Nephron (organoid): ENCODE results near the gene PIK3C3.
A peak's percentile ranks its signal among the peaks of the same experiment; 100 is the strongest.

Experiments used
- H3K27ac Mint-ChIP-seq, 3 experiments: 2 replicates each; pipeline ENCODE4 v1.8.0; 2020; ENCODE audit warnings: mixed read lengths in 3 of 3, mild to moderate bottlenecking in 2 of 3, moderate library complexity in 1 of 3
- H3K27me3 Mint-ChIP-seq: 2 replicates; pipeline ENCODE4 v1.8.0; 2021; ENCODE audit warnings: low read depth, mild to moderate bottlenecking, moderate library complexity, mixed read lengths
- H3K36me3 Mint-ChIP-seq: 2 replicates; pipeline ENCODE4 v1.8.0; 2020; ENCODE audit warnings: low read depth, mixed read lengths
- H3K4me1 Mint-ChIP-seq: 2 replicates; pipeline ENCODE4 v1.8.0; 2020; ENCODE audit warnings: mixed read lengths
- H3K4me3 Mint-ChIP-seq, 3 experiments: 2 replicates each; pipeline ENCODE4 v1.8.0; 2020; ENCODE audit warnings: mild to moderate bottlenecking in 3 of 3, mixed read lengths in 3 of 3, moderate library complexity in 2 of 3
- H3K9me3 Mint-ChIP-seq: 2 replicates; pipeline ENCODE4 v1.8.0; 2020; ENCODE audit warnings: mixed read lengths
- CTCF ChIP-seq, 3 experiments: fragments of 200-600 bp; sonication (generic); IDR thresholded peaks; one replicate each; pipeline ENCODE4 v1.5.0; 2021; ENCODE audit warnings: antibody characterized with exemption in 3 of 3; ENCODE audit not compliant: unreplicated experiment in 3 of 3

The PIK3C3 gene

GRCh38 chr18:42033137-42033810 is 78.2 kb downstream of the PIK3C3 start:
- Mint-ChIP-seq H3K9me3 (no peaks in the 10 kb centered on the region), H3K4me1 (no peaks in the 10 kb centered on the region), H3K27ac (peak overlapping the region in 1 of 3 experiments; percentile 30), H3K4me3 (no peak overlapping the region), H3K36me3 (peaks cover 65% of the 10 kb centered on the region), H3K27me3 (no peaks in the 10 kb centered on the region)
- no peak for TF ChIP-seq CTCF (IDR thresholded peaks at IDR 0.05; ENCODE audit: unreplicated experiment in 3 of 3)

DNA sequence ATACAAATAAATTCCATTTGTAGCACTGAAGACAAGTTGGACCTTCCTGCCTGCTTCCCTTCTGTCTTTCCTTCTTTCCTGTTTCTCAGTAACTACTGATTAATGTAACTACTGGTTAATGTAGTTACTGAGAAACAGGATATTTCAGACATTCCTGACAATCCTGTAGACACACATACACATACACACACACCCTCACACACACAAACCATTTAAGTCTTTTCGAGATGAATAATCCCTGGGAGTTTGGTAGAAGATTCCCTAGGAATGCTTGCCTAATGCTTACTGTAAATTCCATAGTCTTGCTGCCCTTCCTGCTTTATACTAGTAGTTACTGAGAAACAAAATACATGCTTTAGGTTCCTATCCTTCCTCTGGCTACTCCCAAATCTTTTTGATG is 83.9 kb downstream of the PIK3C3 start:
- Mint-ChIP-seq H3K36me3 (peaks cover 55% of the 10 kb centered on the region), H3K4me1 (peaks cover 11% of the 10 kb centered on the region), H3K27me3 (no peaks in the 10 kb centered on the region), H3K27ac (peak overlapping the region; percentile 89 to 95 (median 91)), H3K9me3 (no peaks in the 10 kb centered on the region), H3K4me3 (peak overlapping the region in 1 of 3 experiments; percentile 5)
- TF ChIP-seq CTCF (IDR thresholded peaks at IDR 0.05; ENCODE audit: unreplicated experiment in 3 of 3) = no peak

- Mint-ChIP-seq H3K4me3 (no peak overlapping the region), H3K36me3 (peaks cover 53% of the 10 kb centered on the region), H3K4me1 (peaks cover 11% of the 10 kb centered on the region), H3K27ac (peak overlapping the region; percentile 89 to 95 (median 91)), H3K9me3 (no peaks in the 10 kb centered on the region), H3K27me3 (no peaks in the 10 kb centered on the region)
- no peak for TF ChIP-seq CTCF (IDR thresholded peaks at IDR 0.05; ENCODE audit: unreplicated experiment in 3 of 3)
Observed at GRCh38 chr18:42039396-42039795, 84.4 kb downstream of the PIK3C3 start.

DNA sequence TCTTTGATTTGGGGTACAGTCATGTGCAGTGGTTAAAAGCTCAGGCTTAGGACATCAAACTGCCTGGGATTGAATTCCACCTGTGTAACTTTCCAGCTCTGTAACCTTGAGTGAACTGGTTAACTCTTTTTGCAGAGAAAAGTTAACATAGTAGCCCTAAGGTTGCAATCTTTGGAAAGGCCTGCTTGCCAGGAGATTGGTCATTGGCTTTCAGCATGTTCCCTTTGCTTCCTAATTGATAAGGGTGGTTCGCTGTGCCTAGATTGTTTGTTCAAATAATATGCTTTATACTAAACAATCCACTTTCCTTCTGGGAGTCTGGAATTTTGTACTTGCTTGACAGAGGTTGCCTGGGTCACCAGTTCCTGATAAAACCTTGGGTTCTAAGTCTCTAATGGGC is 86.8 kb downstream of the PIK3C3 start:
- H3K27ac Mint-ChIP-seq = peak overlapping the region in 1 of 3 experiments; percentile 17
- H3K36me3 Mint-ChIP-seq = peaks cover 46% of the 10 kb centered on the region
- peaks cover 16% of the 10 kb centered on the region for H3K4me1 Mint-ChIP-seq
- H3K27me3 Mint-ChIP-seq = no peaks in the 10 kb centered on the region
- no peaks in the 10 kb centered on the region for H3K9me3 Mint-ChIP-seq
- no peak for TF ChIP-seq CTCF (IDR thresholded peaks at IDR 0.05; ENCODE audit: unreplicated experiment in 3 of 3)
- H3K4me3 Mint-ChIP-seq = no peak overlapping the region

- Mint-ChIP-seq H3K9me3 (no peaks in the 10 kb centered on the region), H3K27ac (peak overlapping the region; percentile 4 to 10 (median 5)), H3K27me3 (no peaks in the 10 kb centered on the region), H3K4me1 (peaks cover 5% of the 10 kb centered on the region), H3K36me3 (peaks cover 33% of the 10 kb centered on the region), H3K4me3 (no peak overlapping the region)
- TF ChIP-seq CTCF (IDR thresholded peaks at IDR 0.05; ENCODE audit: unreplicated experiment in 3 of 3) = no peak
Observed at GRCh38 chr18:42045346-42045745, 90.3 kb downstream of the PIK3C3 start.

DNA sequence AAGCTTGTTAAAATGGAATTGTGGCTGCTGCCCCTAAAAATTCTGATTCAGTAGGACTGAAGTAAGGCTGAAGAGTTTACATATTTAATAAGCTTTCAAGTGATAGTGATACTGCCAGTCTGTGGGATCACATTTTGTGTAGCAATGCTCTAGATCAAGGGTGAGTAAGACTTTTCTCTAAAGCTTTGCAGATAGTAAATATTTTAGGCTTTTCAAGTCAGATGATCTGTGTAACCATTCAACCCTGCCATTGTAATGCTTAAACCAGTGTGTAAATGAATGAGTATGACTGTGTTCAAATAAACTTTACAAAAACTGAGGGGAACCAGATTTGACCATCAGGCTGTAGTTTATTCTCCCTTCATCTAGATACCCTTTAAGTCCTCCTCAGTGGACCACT is 92.7 kb downstream of the PIK3C3 start:
- peaks cover 11% of the 10 kb centered on the region for H3K4me1 Mint-ChIP-seq

More for the DNA sequence above, 92.7 kb downstream of the PIK3C3 start:
- Mint-ChIP-seq H3K36me3 (peaks cover 34% of the 10 kb centered on the region), H3K9me3 (no peaks in the 10 kb centered on the region), H3K27me3 (no peaks in the 10 kb centered on the region), H3K27ac (peak overlapping the region; percentile 43 to 67 (median 60)), H3K4me3 (no peak overlapping the region)
- no peak for TF ChIP-seq CTCF (IDR thresholded peaks at IDR 0.05; ENCODE audit: unreplicated experiment in 3 of 3)
